HG03025 (cell line): Measurements from ENCODE around the gene AIRE.
"Not testable (repeated sequence)": the region's sequence is repeated elsewhere in the genome, so short reads cannot be mapped to it uniquely, and the experiment has no call there.

Experiments used
- ATAC-seq: cut with Tn5 transposase; IDR thresholded peaks from one replicate; pipeline ENCODE4 v1.9.1; 2021; ENCODE audit warnings: mild to moderate bottlenecking, moderate library complexity; ENCODE audit not compliant: unreplicated experiment, low FRiP score

Gene AIRE

DNA sequence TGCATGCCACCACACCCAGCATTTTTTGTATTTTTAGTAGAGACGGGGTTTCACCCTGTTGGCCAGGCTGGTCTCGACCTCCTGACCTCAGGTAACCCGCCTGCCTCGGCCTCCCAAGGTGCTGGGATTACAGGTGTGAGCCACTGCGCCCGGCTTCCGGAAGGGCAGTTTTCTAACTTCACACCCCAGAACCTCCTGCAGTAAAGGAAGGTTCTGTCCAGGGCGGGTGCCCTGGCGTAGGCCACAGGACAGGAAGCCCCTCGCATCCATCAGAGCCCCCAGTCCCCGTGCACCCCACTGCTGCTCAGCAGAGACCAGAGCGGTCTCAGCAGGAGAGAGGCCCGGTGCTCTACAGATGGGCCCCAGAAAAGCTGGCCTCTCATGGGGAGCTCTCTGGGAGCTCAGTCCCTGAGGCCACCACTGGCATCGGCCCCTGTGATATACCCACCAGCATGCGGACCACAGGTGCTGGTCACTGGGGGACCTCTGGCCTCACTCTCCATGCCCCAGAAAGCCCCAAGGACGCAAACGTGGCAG lies 19.9 kb upstream of the AIRE start:
- no peak for ATAC-seq

DNA sequence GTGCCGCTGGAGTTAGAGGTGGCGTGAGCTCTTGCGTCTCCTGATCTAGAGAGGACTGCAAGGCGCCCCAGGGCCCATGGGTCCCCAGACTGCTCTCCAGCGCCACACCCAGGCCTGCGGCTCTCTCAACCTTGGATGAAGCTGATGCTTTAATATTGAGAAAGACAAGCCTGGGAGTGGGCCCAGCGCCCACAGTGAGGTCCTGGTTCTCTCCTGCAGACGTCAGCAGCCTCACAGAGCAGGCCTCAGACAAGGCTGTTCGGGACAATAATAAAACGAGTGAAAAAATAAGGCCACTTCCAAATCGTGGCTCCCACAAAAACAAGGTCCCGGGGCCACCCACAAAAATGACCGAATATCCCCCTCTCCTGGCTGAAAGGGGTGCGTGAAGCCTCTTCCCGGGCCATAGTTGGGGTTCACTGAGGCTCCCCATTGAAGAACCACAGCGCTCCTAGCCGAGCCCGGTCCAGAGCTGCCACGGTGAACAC lies 18.0 kb upstream of the AIRE start:
- ATAC-seq = no peak

DNA sequence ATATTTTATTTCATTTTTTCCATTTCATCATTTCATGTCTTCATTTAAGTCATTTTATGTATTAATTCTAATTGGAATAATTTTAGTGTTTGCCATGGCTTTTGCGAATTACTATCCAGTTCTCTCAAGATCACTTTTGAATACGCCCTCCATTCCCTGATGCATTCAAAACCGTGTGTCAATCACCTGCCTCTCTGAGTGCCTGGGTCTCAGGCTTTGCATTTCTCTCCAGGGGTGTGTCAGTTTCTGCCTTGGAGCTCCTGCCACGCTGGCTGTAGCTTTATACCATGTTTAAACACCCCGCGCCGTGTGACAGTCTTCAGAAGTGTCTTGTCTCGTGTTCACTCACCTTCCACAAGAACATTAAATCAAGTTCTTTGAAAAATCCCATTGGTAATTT lies 16.6 kb upstream of the AIRE start:
- no peak for ATAC-seq

- ATAC-seq = no peak
These were observed 14.0 kb upstream of the AIRE start for GRCh38 chr21:44271558-44272283.

DNA sequence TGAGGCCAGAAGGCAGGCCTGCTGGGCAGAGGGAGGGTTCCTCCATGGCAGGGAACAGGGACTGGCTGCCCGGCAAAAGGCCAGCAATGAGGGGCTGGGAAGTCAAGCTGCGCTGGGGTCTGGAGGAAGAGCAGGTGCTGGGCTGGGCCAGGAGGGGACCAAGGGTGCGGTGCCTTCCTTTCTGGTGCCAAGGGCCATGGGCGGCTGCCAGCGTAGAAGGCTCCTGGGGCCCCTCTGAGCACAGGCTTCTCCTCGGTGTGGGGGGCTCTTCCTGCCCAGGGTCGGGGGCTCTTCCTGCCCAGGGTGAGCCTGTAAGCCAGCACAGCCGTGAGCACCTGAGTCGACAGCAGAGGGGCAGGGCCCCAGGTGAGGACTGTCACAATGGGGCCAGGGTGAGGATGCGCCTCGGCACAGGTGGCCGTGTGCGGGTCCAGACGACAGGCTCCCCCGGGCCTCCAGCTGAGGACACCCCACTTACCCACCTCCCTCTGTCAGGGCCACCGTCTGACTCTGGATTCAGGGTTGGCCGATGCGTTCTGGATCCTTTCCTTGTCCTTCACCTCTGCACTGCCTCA lies 13.3 kb upstream of the AIRE start:
- no peak for ATAC-seq

DNA sequence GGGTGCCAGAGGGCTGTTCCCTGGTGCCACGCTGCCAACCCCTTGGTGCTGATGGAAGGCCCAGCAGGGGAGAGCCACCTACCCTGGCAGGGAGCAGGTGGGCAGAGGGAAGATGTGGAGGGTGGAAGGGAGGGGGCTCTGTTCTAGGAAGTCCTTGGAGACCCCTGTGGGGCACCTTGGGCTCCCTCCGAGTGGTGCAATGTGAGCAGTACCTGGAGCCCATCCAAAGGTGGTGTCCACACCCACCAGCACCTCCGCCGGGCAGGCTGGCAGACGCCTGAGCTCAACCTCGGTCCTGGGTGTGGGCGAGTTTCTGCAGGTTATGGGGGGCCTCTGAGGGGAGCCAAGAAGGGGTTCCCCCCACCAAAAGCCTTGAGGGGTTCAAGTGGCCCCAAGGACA lies 12.6 kb upstream of the AIRE start:
- ATAC-seq = no peak

DNA sequence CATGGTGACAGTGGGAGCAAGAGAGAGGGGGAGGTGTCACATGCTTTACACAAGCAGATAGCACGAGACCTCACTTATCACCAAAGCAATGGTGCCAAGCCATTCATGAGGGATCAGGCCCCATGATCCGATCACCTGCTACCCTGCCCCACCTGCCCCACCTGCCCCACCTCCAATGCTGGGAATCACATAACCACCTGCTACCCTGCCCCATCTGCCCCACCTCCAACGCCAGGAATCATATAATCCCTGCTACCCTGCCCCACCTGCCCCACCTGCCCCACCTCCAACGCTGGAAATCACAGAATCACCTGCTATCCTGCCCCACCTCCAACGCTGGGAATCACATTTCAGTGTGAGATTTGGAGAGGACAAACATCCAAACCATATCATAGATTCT lies 10.6 kb upstream of the AIRE start:
- no peak for ATAC-seq

DNA sequence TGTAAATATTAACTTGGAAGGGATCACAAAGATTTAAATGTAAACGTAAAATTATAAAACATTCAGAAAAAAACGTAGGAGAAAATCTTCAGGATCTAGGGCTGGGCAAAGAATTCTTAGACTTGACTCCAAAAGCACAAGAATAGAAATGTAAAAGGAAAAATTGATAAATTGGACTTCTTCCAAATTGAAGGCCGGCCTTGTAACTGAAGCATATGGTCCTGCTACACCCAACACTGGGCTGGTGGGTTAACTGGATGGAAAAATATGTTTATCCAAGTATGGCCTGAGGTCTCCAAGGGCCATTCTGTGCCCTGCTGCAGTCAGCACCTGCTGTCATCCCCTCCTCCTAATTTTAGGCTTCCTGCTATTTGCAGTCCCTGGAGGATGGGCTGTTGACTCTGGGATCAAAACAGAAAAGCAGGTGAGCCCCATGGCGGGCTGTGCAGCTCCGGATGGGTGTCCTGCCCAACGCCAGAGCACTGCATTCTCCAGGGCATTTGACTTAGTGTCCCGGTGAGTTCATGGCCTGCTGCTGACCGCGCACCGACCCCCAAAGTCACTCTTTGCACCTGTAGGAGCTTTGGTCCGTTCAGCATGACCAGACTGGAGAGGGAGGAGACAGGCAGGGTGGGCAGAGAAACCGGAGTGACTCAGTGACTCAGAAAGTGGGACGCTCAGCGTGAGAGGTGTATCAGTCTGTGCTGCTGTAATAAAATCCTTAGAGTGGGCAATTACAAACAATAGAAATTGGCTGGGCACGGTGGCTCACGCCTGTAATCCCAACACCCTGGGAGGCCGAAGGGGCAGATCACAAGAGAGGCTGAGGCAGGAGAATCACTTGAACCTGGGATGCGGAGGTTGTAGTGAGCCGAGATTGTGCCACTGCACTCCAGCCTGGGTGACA lies 6.1 kb upstream of the AIRE start:
- ATAC-seq = no peak

DNA sequence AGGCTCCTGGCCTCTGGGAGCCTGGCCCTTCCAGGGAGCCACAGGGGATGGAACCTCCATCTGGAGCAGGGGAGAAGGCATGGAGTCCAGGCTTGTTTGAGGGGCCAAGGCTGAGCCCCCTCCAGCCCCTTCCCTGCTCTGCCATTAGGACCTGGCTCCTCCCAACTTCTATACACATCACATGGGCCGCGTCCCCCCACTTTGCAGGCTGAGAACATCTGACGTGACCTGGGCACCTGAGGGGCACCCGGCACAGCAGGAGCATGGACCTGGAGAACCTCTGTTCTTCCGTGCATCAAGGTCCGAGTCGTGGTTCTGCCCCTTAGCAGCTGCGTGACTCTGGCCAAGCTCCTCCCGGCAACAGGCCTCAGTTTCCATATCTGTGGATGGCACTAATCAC lies 3.9 kb upstream of the AIRE start:
- ATAC-seq = no peak

- no peak for ATAC-seq
These were observed 3.3 kb upstream of the AIRE start for GRCh38 chr21:44282370-44282769.

- not testable (repeated sequence) for ATAC-seq
These were observed 2.4 kb upstream of the AIRE start for GRCh38 chr21:44283211-44283785.

GRCh38 chr21:44283948-44284347 lies 1.7 kb upstream of the AIRE start:
- ATAC-seq = no peak

GRCh38 chr21:44286086-44286715 lies 525 bp downstream of the AIRE start:
- no peak for ATAC-seq

DNA sequence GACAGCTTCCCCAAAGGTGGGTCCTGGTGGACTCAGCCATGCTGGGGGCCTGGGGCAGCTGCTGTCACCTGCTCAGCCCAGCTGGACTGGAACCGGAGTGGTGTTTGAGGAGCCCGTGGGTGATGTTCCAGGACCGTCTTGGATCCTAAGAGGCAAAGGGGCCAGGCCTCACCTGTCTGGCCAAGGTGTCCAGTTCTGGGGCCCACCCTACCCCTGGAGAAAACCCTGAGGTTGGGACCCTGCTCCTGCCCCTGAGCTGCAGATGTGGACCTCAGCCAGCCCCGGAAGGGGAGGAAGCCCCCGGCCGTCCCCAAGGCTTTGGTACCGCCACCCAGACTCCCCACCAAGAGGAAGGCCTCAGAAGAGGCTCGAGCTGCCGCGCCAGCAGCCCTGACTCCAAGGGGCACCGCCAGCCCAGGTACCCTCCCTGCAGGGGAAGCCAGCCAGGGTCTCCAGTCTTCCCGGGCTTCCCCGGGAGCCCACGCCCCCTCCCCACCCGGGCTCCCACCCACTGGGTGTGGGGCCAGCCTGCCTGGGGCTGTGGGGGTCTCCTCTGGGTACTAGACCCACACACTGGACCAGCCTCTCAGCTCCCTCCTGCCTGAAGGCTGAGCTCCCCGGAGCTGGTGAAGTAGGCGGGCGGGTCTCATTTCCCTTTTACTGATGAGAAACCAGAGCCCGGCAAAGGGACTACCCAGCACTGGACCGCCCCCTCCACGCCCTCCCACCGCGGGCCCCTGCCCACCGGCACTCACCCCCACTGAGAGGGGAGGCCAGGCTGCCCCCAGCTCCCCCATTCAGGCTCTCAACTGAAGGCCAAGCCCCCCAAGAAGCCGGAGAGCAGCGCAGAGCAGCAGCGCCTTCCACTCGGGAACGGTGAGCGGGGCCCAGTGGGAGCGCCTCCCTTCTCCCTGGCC lies 1.3 kb downstream of the AIRE start:
- no peak for ATAC-seq

- no peak for ATAC-seq
These were observed 2.8 kb downstream of the AIRE start for GRCh38 chr21:44288251-44289110.

DNA sequence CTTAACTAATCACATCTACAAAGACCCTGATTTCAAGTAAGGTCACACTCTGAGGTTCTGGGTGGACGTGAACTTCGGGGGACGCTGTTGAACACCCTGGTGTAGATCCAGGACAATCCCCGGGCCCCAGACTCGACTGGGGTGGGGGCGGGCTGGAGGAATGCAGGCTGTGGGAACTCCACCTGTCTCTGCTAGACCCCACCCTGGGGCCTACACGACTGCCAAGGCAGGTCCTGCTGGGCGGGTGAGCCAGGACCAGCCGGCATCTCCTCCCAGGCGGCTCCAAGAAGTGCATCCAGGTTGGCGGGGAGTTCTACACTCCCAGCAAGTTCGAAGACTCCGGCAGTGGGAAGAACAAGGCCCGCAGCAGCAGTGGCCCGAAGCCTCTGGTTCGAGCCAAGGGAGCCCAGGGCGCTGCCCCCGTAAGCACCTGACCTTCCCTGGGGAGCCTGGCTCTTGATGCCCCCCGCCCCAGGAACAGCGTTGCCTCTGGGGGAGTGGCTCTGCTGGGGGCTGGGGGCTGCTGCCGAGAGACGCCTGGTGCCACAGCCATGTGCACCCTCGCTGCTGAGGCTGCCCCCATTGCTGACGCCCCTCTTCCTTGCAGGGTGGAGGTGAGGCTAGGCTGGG lies 3.8 kb downstream of the AIRE start:
- no peak for ATAC-seq

GRCh38 chr21:44290327-44291077 lies 4.8 kb downstream of the AIRE start:
- ATAC-seq = no peak
